ENCODE measurements around the gene COMMD2. TPM values are rescaled to one million over a fixed set of nuclear protein-coding genes. Genes with fewer than 3 reads are reported as not detected.
A peak's percentile ranks its signal among the peaks of the same experiment; 100 is the strongest.

COMMD2 gene
- 10 to 100 TPM in 3 of 4 donors, 1 to 10 TPM in 1; 9.8 to 36.5 (median 13.8) TPM for polyA plus RNA-seq
- long read RNA-seq, donor 1 = 0 reads
- long read RNA-seq, donor 2, transcript COMMD2-203 (5 exons, 3,706 nt) = major isoform, 12 of 12 reads
- long read RNA-seq, donor 2, partial matches to known transcripts = 0 of 12 reads
- long read RNA-seq, donor 2, other reads (novel, unspliced or antisense) = 0 of 12 reads
- long read RNA-seq, donor 3, transcript COMMD2-203 (5 exons, 3,706 nt) = major isoform, 22 of 27 reads
- long read RNA-seq, donor 3, partial matches to known transcripts = 0 of 27 reads
- long read RNA-seq, donor 3, other reads (novel, unspliced or antisense) = 0 of 27 reads
- long read RNA-seq, donor 4, partial matches to known transcripts = 0 of 1 reads
- long read RNA-seq, donor 4, other reads (novel, unspliced or antisense) = 0 of 1 reads
- long read RNA-seq, donor 5, partial matches to known transcripts = 0 of 3 reads
- long read RNA-seq, donor 5, other reads (novel, unspliced or antisense) = 0 of 3 reads
- long read RNA-seq, donor 6, transcript COMMD2-203 (5 exons, 3,706 nt) = major isoform, 14 of 21 reads
- long read RNA-seq, donor 6, partial matches to known transcripts = 0 of 21 reads
- long read RNA-seq, donor 6, other reads (novel, unspliced or antisense) = 0 of 21 reads
- long read RNA-seq, donor 7 = 0 reads
- long read RNA-seq, donor 8, partial matches to known transcripts = 0 of 1 reads
- long read RNA-seq, donor 8, other reads (novel, unspliced or antisense) = 0 of 1 reads
- long read RNA-seq, donor 9, partial matches to known transcripts = 0 of 6 reads
- long read RNA-seq, donor 9, other reads (novel, unspliced or antisense) = 0 of 6 reads
- long read RNA-seq, donor 10, transcript COMMD2-203 (5 exons, 3,706 nt) = major isoform, 34 of 40 reads
- long read RNA-seq, donor 10, partial matches to known transcripts = 0 of 40 reads
- long read RNA-seq, donor 10, other reads (novel, unspliced or antisense) = 0 of 40 reads

GRCh38 chr3:149752051-149752787 lies at the start of gene COMMD2:
TSS of gene COMMD2 (minus strand) at chr3:149752489. CDS start at chr3:149752444, 45 bp downstream.
- Histone ChIP-seq H3K4me1 (ENCODE audit: control insufficient read depth in 3 of 3, insufficient read depth in 2 of 3, low read depth in 1 of 3, low read length in 2 of 3) (peaks cover 0 to 8% (median 0%) of the 10 kb centered on the region in 3 donors), H3K9me3 (ENCODE audit: control insufficient read depth in 2 of 2, insufficient read depth in 1 of 2, low read depth in 1 of 2, low read length in 1 of 2) (no peaks in the 10 kb centered on the region), H3K27me3 (ENCODE audit: control insufficient read depth in 3 of 3, insufficient read depth in 3 of 3, low read length in 3 of 3) (peaks cover 0 to 3% (median 0%) of the 10 kb centered on the region in 3 donors), H3K27ac (ENCODE audit: low read depth in 1 of 3, low read length in 2 of 3) (peak within 1 kb of the TSS; percentile 63 to 95 (median 87)), H3K36me3 (ENCODE audit: control insufficient read depth in 3 of 3, insufficient read depth in 2 of 3, low read depth in 1 of 3, low read length in 3 of 3) (peaks cover 0 to 6% (median 4%) of the 10 kb centered on the region in 3 donors), H3K4me3 (ENCODE audit: low read depth in 1 of 3, low read length in 3 of 3) (peak within 1 kb of the TSS; percentile 78 to 95 (median 86))
- FAIRE-seq (no peak), DNase-seq (peak; percentile 90 to 91)
- WGBS, 3 donors = 0% methylated on average over 52 of the region's 52 CpGs

- H3K4me1 ChIP-seq (ENCODE audit: control insufficient read depth in 3 of 3, insufficient read depth in 2 of 3, low read depth in 1 of 3, low read length in 2 of 3) = no peaks in the 10 kb centered on the region
- WGBS, 3 donors = 50 to 59% (median 53%) methylated on average over 5 of the region's 5 CpGs
Measured at GRCh38 chr3:149801639-149802038, 49.4 kb upstream of the COMMD2 start.

DNA sequence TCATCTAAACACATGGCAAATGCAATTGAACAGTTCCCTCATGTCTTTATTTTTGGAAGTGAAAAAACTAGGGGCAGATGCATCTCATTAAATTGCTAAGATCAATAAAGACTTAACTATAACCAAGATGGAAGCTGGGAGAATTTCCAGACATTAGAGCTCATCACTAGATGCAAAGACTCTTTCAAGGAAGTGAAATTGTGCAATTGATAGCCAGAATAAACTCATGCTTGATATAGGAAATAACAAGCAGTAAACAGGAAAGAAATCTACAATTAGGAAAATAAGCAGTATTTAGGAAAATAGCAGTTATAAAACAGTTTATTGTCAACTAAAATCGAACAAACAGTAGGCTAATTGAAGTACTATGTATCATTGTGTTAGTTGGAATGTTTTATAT lies 48.9 kb upstream of the COMMD2 start:
- H3K4me3 ChIP-seq (ENCODE audit: low read depth in 1 of 3, low read length in 3 of 3) = no peak overlapping the region
- FAIRE-seq (no peak), DNase-seq (no peak)
- peaks cover 0 to 1% (median 0%) of the 10 kb centered on the region in 3 donors for H3K27me3 ChIP-seq (ENCODE audit: control insufficient read depth in 3 of 3, insufficient read depth in 3 of 3, low read length in 3 of 3)
- 58 to 68% (median 59%) methylated on average over 1 of the region's 1 CpG for WGBS, 3 donors
- no peaks in the 10 kb centered on the region for H3K9me3 ChIP-seq (ENCODE audit: control insufficient read depth in 2 of 2, insufficient read depth in 1 of 2, low read depth in 1 of 2, low read length in 1 of 2)
- H3K4me1 ChIP-seq (ENCODE audit: control insufficient read depth in 3 of 3, insufficient read depth in 2 of 3, low read depth in 1 of 3, low read length in 2 of 3) = no peaks in the 10 kb centered on the region
- no peaks in the 10 kb centered on the region for H3K36me3 ChIP-seq (ENCODE audit: control insufficient read depth in 3 of 3, insufficient read depth in 2 of 3, low read depth in 1 of 3, low read length in 3 of 3)
- no peak overlapping the region for H3K27ac ChIP-seq (ENCODE audit: low read depth in 1 of 3, low read length in 2 of 3)

More at GRCh38 chr3:149801639-149802038, 49.4 kb upstream of the COMMD2 start:
- H3K27ac ChIP-seq (ENCODE audit: low read depth in 1 of 3, low read length in 2 of 3) = no peak overlapping the region
- no peak for FAIRE-seq
- no peak overlapping the region for H3K4me3 ChIP-seq (ENCODE audit: low read depth in 1 of 3, low read length in 3 of 3)
- no peaks in the 10 kb centered on the region for H3K36me3 ChIP-seq (ENCODE audit: control insufficient read depth in 3 of 3, insufficient read depth in 2 of 3, low read depth in 1 of 3, low read length in 3 of 3)
- H3K9me3 ChIP-seq (ENCODE audit: control insufficient read depth in 2 of 2, insufficient read depth in 1 of 2, low read depth in 1 of 2, low read length in 1 of 2) = no peaks in the 10 kb centered on the region
- no peak for DNase-seq
- peaks cover 0 to 1% (median 0%) of the 10 kb centered on the region in 3 donors for H3K27me3 ChIP-seq (ENCODE audit: control insufficient read depth in 3 of 3, insufficient read depth in 3 of 3, low read length in 3 of 3)

GRCh38 chr3:149800693-149801092 lies 48.4 kb upstream of the COMMD2 start:
- Histone ChIP-seq H3K27me3 (ENCODE audit: control insufficient read depth in 3 of 3, insufficient read depth in 3 of 3, low read length in 3 of 3) (peaks cover 0 to 1% (median 0%) of the 10 kb centered on the region in 3 donors), H3K36me3 (ENCODE audit: control insufficient read depth in 3 of 3, insufficient read depth in 2 of 3, low read depth in 1 of 3, low read length in 3 of 3) (no peaks in the 10 kb centered on the region), H3K4me3 (ENCODE audit: low read depth in 1 of 3, low read length in 3 of 3) (no peak overlapping the region), H3K4me1 (ENCODE audit: control insufficient read depth in 3 of 3, insufficient read depth in 2 of 3, low read depth in 1 of 3, low read length in 2 of 3) (no peaks in the 10 kb centered on the region), H3K9me3 (ENCODE audit: control insufficient read depth in 2 of 2, insufficient read depth in 1 of 2, low read depth in 1 of 2, low read length in 1 of 2) (no peaks in the 10 kb centered on the region), H3K27ac (ENCODE audit: low read depth in 1 of 3, low read length in 2 of 3) (no peak overlapping the region)
- 92 to 95% (median 94%) methylated on average over 8 of the region's 8 CpGs for WGBS, 3 donors
- no peak for DNase-seq
- FAIRE-seq = no peak

- H3K4me1 ChIP-seq (ENCODE audit: control insufficient read depth in 3 of 3, insufficient read depth in 2 of 3, low read depth in 1 of 3, low read length in 2 of 3) = no peaks in the 10 kb centered on the region
- H3K27me3 ChIP-seq (ENCODE audit: control insufficient read depth in 3 of 3, insufficient read depth in 3 of 3, low read length in 3 of 3) = peaks cover 0 to 1% (median 0%) of the 10 kb centered on the region in 3 donors
- no peaks in the 10 kb centered on the region for H3K9me3 ChIP-seq (ENCODE audit: control insufficient read depth in 2 of 2, insufficient read depth in 1 of 2, low read depth in 1 of 2, low read length in 1 of 2)
- H3K36me3 ChIP-seq (ENCODE audit: control insufficient read depth in 3 of 3, insufficient read depth in 2 of 3, low read depth in 1 of 3, low read length in 3 of 3) = no peaks in the 10 kb centered on the region
- no peak for FAIRE-seq
- WGBS, 3 donors = 90 to 93% (median 93%) methylated on average over 1 of the region's 1 CpG
- DNase-seq = no peak
- H3K27ac ChIP-seq (ENCODE audit: low read depth in 1 of 3, low read length in 2 of 3) = no peak overlapping the region
- H3K4me3 ChIP-seq (ENCODE audit: low read depth in 1 of 3, low read length in 3 of 3) = no peak overlapping the region
Measured at GRCh38 chr3:149796026-149796425, 43.7 kb upstream of the COMMD2 start.

- WGBS, 3 donors = 82 to 86% (median 82%) methylated on average over 4 of the region's 4 CpGs
- Histone ChIP-seq H3K4me1 (ENCODE audit: control insufficient read depth in 3 of 3, insufficient read depth in 2 of 3, low read depth in 1 of 3, low read length in 2 of 3) (no peaks in the 10 kb centered on the region), H3K4me3 (ENCODE audit: low read depth in 1 of 3, low read length in 3 of 3) (no peak within 1 kb of the TSS), H3K9me3 (ENCODE audit: control insufficient read depth in 2 of 2, insufficient read depth in 1 of 2, low read depth in 1 of 2, low read length in 1 of 2) (no peaks in the 10 kb centered on the region), H3K27me3 (ENCODE audit: control insufficient read depth in 3 of 3, insufficient read depth in 3 of 3, low read length in 3 of 3) (peaks cover 0 to 4% (median 1%) of the 10 kb centered on the region in 3 donors), H3K27ac (ENCODE audit: low read depth in 1 of 3, low read length in 2 of 3) (no peak within 1 kb of the TSS), H3K36me3 (ENCODE audit: control insufficient read depth in 3 of 3, insufficient read depth in 2 of 3, low read depth in 1 of 3, low read length in 3 of 3) (no peaks in the 10 kb centered on the region)
- no peak for FAIRE-seq
- DNase-seq = no peak
Measured at GRCh38 chr3:149792452-149793270, 40.4 kb upstream of the COMMD2 start, which contains the start of gene ANKUB1. TSS of gene ANKUB1 (minus strand) at chr3:149792554. CDS start at chr3:149792366, 188 bp downstream.

GRCh38 chr3:149790698-149791097 lies 38.4 kb upstream of the COMMD2 start:
- H3K27me3 ChIP-seq (ENCODE audit: control insufficient read depth in 3 of 3, insufficient read depth in 3 of 3, low read length in 3 of 3) = peaks cover 0 to 4% (median 0%) of the 10 kb centered on the region in 3 donors
- 35 to 63% (median 46%) methylated on average over 3 of the region's 3 CpGs for WGBS, 3 donors
- no peak overlapping the region for H3K27ac ChIP-seq (ENCODE audit: low read depth in 1 of 3, low read length in 2 of 3)
- no peaks in the 10 kb centered on the region for H3K4me1 ChIP-seq (ENCODE audit: control insufficient read depth in 3 of 3, insufficient read depth in 2 of 3, low read depth in 1 of 3, low read length in 2 of 3)
- H3K36me3 ChIP-seq (ENCODE audit: control insufficient read depth in 3 of 3, insufficient read depth in 2 of 3, low read depth in 1 of 3, low read length in 3 of 3) = no peaks in the 10 kb centered on the region
- DNase-seq (no peak), FAIRE-seq (no peak)
- H3K9me3 ChIP-seq (ENCODE audit: control insufficient read depth in 2 of 2, insufficient read depth in 1 of 2, low read depth in 1 of 2, low read length in 1 of 2) = no peaks in the 10 kb centered on the region
- H3K4me3 ChIP-seq (ENCODE audit: low read depth in 1 of 3, low read length in 3 of 3) = no peak overlapping the region
